NCI-H1694 (cell line): Measurements from ENCODE around the gene PLCB4.
"Not testable (repeated sequence)": the region's sequence is repeated elsewhere in the genome, so short reads cannot be mapped to it uniquely, and the experiment has no call there.

Experiments
- DNase-seq: peaks from one replicate; lab custom pipeline; 2025; lab: John Stamatoyannopoulos, UW

PLCB4 gene

GRCh38 chr20:9142809-9143208 lies 73.9 kb downstream of the PLCB4 start:
- no peak for DNase-seq

- no peak for DNase-seq
Measured at GRCh38 chr20:9143926-9144325, 75.0 kb downstream of the PLCB4 start.

- DNase-seq: no peak
Measured at GRCh38 chr20:9144643-9145042, 75.8 kb downstream of the PLCB4 start.

- no peak for DNase-seq
Measured at GRCh38 chr20:9145142-9145541, 76.3 kb downstream of the PLCB4 start.

GRCh38 chr20:9146649-9147048 lies 77.8 kb downstream of the PLCB4 start:
- DNase-seq: no peak

GRCh38 chr20:9147547-9148024 lies 78.7 kb downstream of the PLCB4 start:
- DNase-seq: no peak

- DNase-seq: no peak
Measured at GRCh38 chr20:9148291-9148690, 79.4 kb downstream of the PLCB4 start.

- no peak for DNase-seq
Measured at GRCh38 chr20:9149087-9149486, 80.2 kb downstream of the PLCB4 start.

- no peak for DNase-seq
Measured at GRCh38 chr20:9149796-9150195, 80.9 kb downstream of the PLCB4 start.

- DNase-seq: no peak
Measured at GRCh38 chr20:9150679-9151078, 81.8 kb downstream of the PLCB4 start.

- not testable (repeated sequence) for DNase-seq
Measured at GRCh38 chr20:9152139-9152538, 83.3 kb downstream of the PLCB4 start.

GRCh38 chr20:9154464-9155024 lies 85.7 kb downstream of the PLCB4 start:
- no peak for DNase-seq

GRCh38 chr20:9156529-9157280 lies 87.8 kb downstream of the PLCB4 start:
- DNase-seq: no peak

- no peak for DNase-seq
Measured at GRCh38 chr20:9160331-9160730, 91.4 kb downstream of the PLCB4 start.

GRCh38 chr20:9160757-9161156 lies 91.9 kb downstream of the PLCB4 start:
- no peak for DNase-seq

- DNase-seq: no peak
Measured at GRCh38 chr20:9161311-9161710, 92.4 kb downstream of the PLCB4 start.

- DNase-seq: no peak
Measured at GRCh38 chr20:9163251-9163650, 94.4 kb downstream of the PLCB4 start.

- DNase-seq: no peak
Measured at GRCh38 chr20:9163995-9164394, 95.1 kb downstream of the PLCB4 start.

GRCh38 chr20:9165261-9165660 lies 96.4 kb downstream of the PLCB4 start:
- DNase-seq: no peak

- no peak for DNase-seq
Measured at GRCh38 chr20:9166153-9166780, 97.4 kb downstream of the PLCB4 start.

GRCh38 chr20:9169409-9169808 lies 100.5 kb downstream of the PLCB4 start:
- no peak for DNase-seq

GRCh38 chr20:9172851-9173250 lies 104.0 kb downstream of the PLCB4 start:
- no peak for DNase-seq

- no peak for DNase-seq
Measured at GRCh38 chr20:9177278-9177677, 108.4 kb downstream of the PLCB4 start.
